HL-60 (cell line): Measurements from ENCODE around the gene C20orf204.

ENCODE experiments used
- GABPA ChIP-seq: IDR thresholded peaks from 2 replicates; pipeline ENCODE4 v1.6.1; 2012; ENCODE audit warnings: low read depth
- POLR2AphosphoS5 ChIP-seq: IDR thresholded peaks from 2 replicates; pipeline ENCODE4 v1.6.1; 2012; ENCODE audit warnings: low read depth
- SPI1 ChIP-seq: IDR thresholded peaks from 2 replicates; pipeline ENCODE4 v1.6.1; 2012; ENCODE audit warnings: low read depth, mild to moderate bottlenecking, borderline replicate concordance
- TF ChIP-seq, protein P1 (sequence below): IDR thresholded peaks from one replicate; pipeline ENCODE4 v1.5.1; 2011; ENCODE audit warnings: low read length, control low read depth, inconsistent platforms; ENCODE audit not compliant: insufficient read depth

- TF ChIP-seq, protein P1, sequence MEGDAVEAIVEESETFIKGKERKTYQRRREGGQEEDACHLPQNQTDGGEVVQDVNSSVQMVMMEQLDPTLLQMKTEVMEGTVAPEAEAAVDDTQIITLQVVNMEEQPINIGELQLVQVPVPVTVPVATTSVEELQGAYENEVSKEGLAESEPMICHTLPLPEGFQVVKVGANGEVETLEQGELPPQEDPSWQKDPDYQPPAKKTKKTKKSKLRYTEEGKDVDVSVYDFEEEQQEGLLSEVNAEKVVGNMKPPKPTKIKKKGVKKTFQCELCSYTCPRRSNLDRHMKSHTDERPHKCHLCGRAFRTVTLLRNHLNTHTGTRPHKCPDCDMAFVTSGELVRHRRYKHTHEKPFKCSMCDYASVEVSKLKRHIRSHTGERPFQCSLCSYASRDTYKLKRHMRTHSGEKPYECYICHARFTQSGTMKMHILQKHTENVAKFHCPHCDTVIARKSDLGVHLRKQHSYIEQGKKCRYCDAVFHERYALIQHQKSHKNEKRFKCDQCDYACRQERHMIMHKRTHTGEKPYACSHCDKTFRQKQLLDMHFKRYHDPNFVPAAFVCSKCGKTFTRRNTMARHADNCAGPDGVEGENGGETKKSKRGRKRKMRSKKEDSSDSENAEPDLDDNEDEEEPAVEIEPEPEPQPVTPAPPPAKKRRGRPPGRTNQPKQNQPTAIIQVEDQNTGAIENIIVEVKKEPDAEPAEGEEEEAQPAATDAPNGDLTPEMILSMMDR: no peak
- TF ChIP-seq SPI1 (no peak), POLR2AphosphoS5 (no peak), GABPA (no peak)
Measured at GRCh38 chr20:64074963-64075362, 39.0 kb downstream of the C20orf204 start.
